Measurements from ENCODE around the gene FBP1. TPM values are rescaled to one million over a fixed set of nuclear protein-coding genes. Genes with fewer than 3 reads are reported as not detected.
A peak's percentile ranks its signal among the peaks of the same experiment; 100 is the strongest.

FBP1 gene
- total and polyA plus RNA-seq, 9 donors = 0.51 to 10.4 (median 0.79) TPM

GRCh38 chr9:94643176-94643575 lies 3.9 kb upstream of the FBP1 start:
- Histone ChIP-seq H3K4me1 (ENCODE audit: control insufficient read depth, insufficient read depth, low read length) (peaks cover 9% of the 10 kb centered on the region), H3K27ac (ENCODE audit: low read length) (no peak overlapping the region), H3K36me3 (ENCODE audit: control insufficient read depth, insufficient read depth, low read length) (no peaks in the 10 kb centered on the region), H3K9me3 (replicated peaks; ENCODE audit: control insufficient read depth, low read depth, low read length) (no peaks in the 10 kb centered on the region), H3K4me3 (ENCODE audit: low read length) (no peak overlapping the region), H3K27me3 (ENCODE audit: control insufficient read depth, insufficient read depth, low read length) (peaks cover 18% of the 10 kb centered on the region)
- WGBS (ENCODE audit: insufficient coverage) = 86% methylated on average over 4 of the region's 8 CpGs
- DNase-seq = no peak

- Histone ChIP-seq H3K36me3 (ENCODE audit: control insufficient read depth, insufficient read depth, low read length) (no peaks in the 10 kb centered on the region), H3K4me3 (ENCODE audit: low read length) (no peak overlapping the region), H3K27ac (ENCODE audit: low read length) (no peak overlapping the region), H3K27me3 (ENCODE audit: control insufficient read depth, insufficient read depth, low read length) (peaks cover 21% of the 10 kb centered on the region), H3K9me3 (replicated peaks; ENCODE audit: control insufficient read depth, low read depth, low read length) (no peaks in the 10 kb centered on the region), H3K4me1 (ENCODE audit: control insufficient read depth, insufficient read depth, low read length) (peaks cover 9% of the 10 kb centered on the region)
- DNase-seq = no peak
- 76% methylated on average over 5 of the region's 5 CpGs for WGBS (ENCODE audit: insufficient coverage)
Observed at GRCh38 chr9:94642501-94642900, 3.2 kb upstream of the FBP1 start.

- Histone ChIP-seq H3K27me3 (ENCODE audit: control insufficient read depth, insufficient read depth, low read length) (peaks cover 23% of the 10 kb centered on the region), H3K4me3 (ENCODE audit: low read length) (peak overlapping the region; percentile 45), H3K9me3 (replicated peaks; ENCODE audit: control insufficient read depth, low read depth, low read length) (no peaks in the 10 kb centered on the region), H3K36me3 (ENCODE audit: control insufficient read depth, insufficient read depth, low read length) (no peaks in the 10 kb centered on the region), H3K4me1 (ENCODE audit: control insufficient read depth, insufficient read depth, low read length) (peaks cover 9% of the 10 kb centered on the region), H3K27ac (ENCODE audit: low read length) (no peak overlapping the region)
- WGBS (ENCODE audit: insufficient coverage) = 58% methylated on average over 8 of the region's 15 CpGs
- no peak for DNase-seq
Observed at GRCh38 chr9:94639999-94640376, 670 bp upstream of the FBP1 start.

GRCh38 chr9:94638335-94639060 lies 820 bp downstream of the FBP1 start:
- Histone ChIP-seq H3K27me3 (ENCODE audit: control insufficient read depth, insufficient read depth, low read length) (peaks cover 23% of the 10 kb centered on the region), H3K4me3 (ENCODE audit: low read length) (peak overlapping the region; percentile 45), H3K4me1 (ENCODE audit: control insufficient read depth, insufficient read depth, low read length) (peaks cover 9% of the 10 kb centered on the region), H3K27ac (ENCODE audit: low read length) (no peak overlapping the region), H3K9me3 (replicated peaks; ENCODE audit: control insufficient read depth, low read depth, low read length) (no peaks in the 10 kb centered on the region), H3K36me3 (ENCODE audit: control insufficient read depth, insufficient read depth, low read length) (no peaks in the 10 kb centered on the region)
- no peak for DNase-seq
- 50% methylated on average over 15 of the region's 17 CpGs for WGBS (ENCODE audit: insufficient coverage)

GRCh38 chr9:94632737-94633136 lies 6.6 kb downstream of the FBP1 start:
- 8% methylated on average over 4 of the region's 5 CpGs for WGBS (ENCODE audit: insufficient coverage)
- no peak overlapping the region for H3K4me3 ChIP-seq (ENCODE audit: low read length)
- peak; percentile 88 for DNase-seq
- no peak overlapping the region for H3K27ac ChIP-seq (ENCODE audit: low read length)
- H3K36me3 ChIP-seq (ENCODE audit: control insufficient read depth, insufficient read depth, low read length) = no peaks in the 10 kb centered on the region
- no peaks in the 10 kb centered on the region for H3K9me3 ChIP-seq (replicated peaks; ENCODE audit: control insufficient read depth, low read depth, low read length)
- peaks cover 4% of the 10 kb centered on the region for H3K27me3 ChIP-seq (ENCODE audit: control insufficient read depth, insufficient read depth, low read length)
- no peaks in the 10 kb centered on the region for H3K4me1 ChIP-seq (ENCODE audit: control insufficient read depth, insufficient read depth, low read length)

GRCh38 chr9:94631599-94631998 lies 7.7 kb downstream of the FBP1 start:
- WGBS (ENCODE audit: insufficient coverage) = 50% methylated on average over 1 of the region's 8 CpGs
- Histone ChIP-seq H3K36me3 (ENCODE audit: control insufficient read depth, insufficient read depth, low read length) (no peaks in the 10 kb centered on the region), H3K4me1 (ENCODE audit: control insufficient read depth, insufficient read depth, low read length) (no peaks in the 10 kb centered on the region), H3K9me3 (replicated peaks; ENCODE audit: control insufficient read depth, low read depth, low read length) (no peaks in the 10 kb centered on the region), H3K27ac (ENCODE audit: low read length) (no peak overlapping the region), H3K27me3 (ENCODE audit: control insufficient read depth, insufficient read depth, low read length) (peaks cover 2% of the 10 kb centered on the region), H3K4me3 (ENCODE audit: low read length) (no peak overlapping the region)
- DNase-seq = no peak

GRCh38 chr9:94630833-94631232 lies 8.5 kb downstream of the FBP1 start:
- H3K27ac ChIP-seq (ENCODE audit: low read length) = no peak overlapping the region

GRCh38 chr9:94630281-94630680 lies 9.0 kb downstream of the FBP1 start:
- no peak for DNase-seq
- H3K27ac ChIP-seq (ENCODE audit: low read length) = no peak overlapping the region
- H3K27me3 ChIP-seq (ENCODE audit: control insufficient read depth, insufficient read depth, low read length) = peaks cover 2% of the 10 kb centered on the region
- H3K4me1 ChIP-seq (ENCODE audit: control insufficient read depth, insufficient read depth, low read length) = no peaks in the 10 kb centered on the region
- no peaks in the 10 kb centered on the region for H3K36me3 ChIP-seq (ENCODE audit: control insufficient read depth, insufficient read depth, low read length)
- no CpG with 5 or more reads among the region's 3 CpGs for WGBS (ENCODE audit: insufficient coverage)
- H3K9me3 ChIP-seq (replicated peaks; ENCODE audit: control insufficient read depth, low read depth, low read length) = no peaks in the 10 kb centered on the region
- H3K4me3 ChIP-seq (ENCODE audit: low read length) = no peak overlapping the region

More at GRCh38 chr9:94630833-94631232, 8.5 kb downstream of the FBP1 start:
- Histone ChIP-seq H3K9me3 (replicated peaks; ENCODE audit: control insufficient read depth, low read depth, low read length) (no peaks in the 10 kb centered on the region), H3K4me3 (ENCODE audit: low read length) (no peak overlapping the region), H3K27me3 (ENCODE audit: control insufficient read depth, insufficient read depth, low read length) (peaks cover 2% of the 10 kb centered on the region), H3K4me1 (ENCODE audit: control insufficient read depth, insufficient read depth, low read length) (no peaks in the 10 kb centered on the region), H3K36me3 (ENCODE audit: control insufficient read depth, insufficient read depth, low read length) (no peaks in the 10 kb centered on the region)
- DNase-seq = no peak
- WGBS (ENCODE audit: insufficient coverage) = 40% methylated on average over 3 of the region's 5 CpGs

- no peaks in the 10 kb centered on the region for H3K9me3 ChIP-seq (replicated peaks; ENCODE audit: control insufficient read depth, low read depth, low read length)
- no peak for DNase-seq
- H3K27ac ChIP-seq (ENCODE audit: low read length) = no peak overlapping the region
- peaks cover 6% of the 10 kb centered on the region for H3K4me1 ChIP-seq (ENCODE audit: control insufficient read depth, insufficient read depth, low read length)
- peaks cover 2% of the 10 kb centered on the region for H3K27me3 ChIP-seq (ENCODE audit: control insufficient read depth, insufficient read depth, low read length)
- no peaks in the 10 kb centered on the region for H3K36me3 ChIP-seq (ENCODE audit: control insufficient read depth, insufficient read depth, low read length)
- no peak overlapping the region for H3K4me3 ChIP-seq (ENCODE audit: low read length)
- WGBS (ENCODE audit: insufficient coverage) = 69% methylated on average over 4 of the region's 6 CpGs
Observed at GRCh38 chr9:94627287-94627686, 12.0 kb downstream of the FBP1 start.

- Histone ChIP-seq H3K9me3 (replicated peaks; ENCODE audit: control insufficient read depth, low read depth, low read length) (no peaks in the 10 kb centered on the region), H3K27me3 (ENCODE audit: control insufficient read depth, insufficient read depth, low read length) (peaks cover 2% of the 10 kb centered on the region), H3K4me3 (ENCODE audit: low read length) (no peak overlapping the region), H3K36me3 (ENCODE audit: control insufficient read depth, insufficient read depth, low read length) (no peaks in the 10 kb centered on the region), H3K27ac (ENCODE audit: low read length) (no peak overlapping the region), H3K4me1 (ENCODE audit: control insufficient read depth, insufficient read depth, low read length) (peaks cover 12% of the 10 kb centered on the region)
- DNase-seq = no peak
- WGBS (ENCODE audit: insufficient coverage) = 45% methylated on average over 9 of the region's 12 CpGs
Observed at GRCh38 chr9:94625835-94626234, 13.5 kb downstream of the FBP1 start.

GRCh38 chr9:94624629-94625028 lies 14.7 kb downstream of the FBP1 start:
- Histone ChIP-seq H3K27ac (ENCODE audit: low read length) (no peak overlapping the region), H3K27me3 (ENCODE audit: control insufficient read depth, insufficient read depth, low read length) (no peaks in the 10 kb centered on the region), H3K9me3 (replicated peaks; ENCODE audit: control insufficient read depth, low read depth, low read length) (no peaks in the 10 kb centered on the region), H3K4me3 (ENCODE audit: low read length) (no peak overlapping the region), H3K4me1 (ENCODE audit: control insufficient read depth, insufficient read depth, low read length) (peaks cover 12% of the 10 kb centered on the region), H3K36me3 (ENCODE audit: control insufficient read depth, insufficient read depth, low read length) (no peaks in the 10 kb centered on the region)
- DNase-seq = no peak
- 79% methylated on average over 2 of the region's 4 CpGs for WGBS (ENCODE audit: insufficient coverage)

Measured in muscle of leg (tissue), 11 donors.